Endothelial cell of umbilical vein (primary cell): ENCODE results near the gene HDAC3. TPM values are rescaled to one million over a fixed set of nuclear protein-coding genes. Genes with fewer than 3 reads are reported as not detected.

Source experiments
- BruUV-seq: library from RNA; stranded (reverse); fragments of 400-500 nt; replicated peaks from 2 replicates; lab custom pipeline; 2021; lab: Mats Ljungman, UMichigan
- CTCF ChIA-PET: fragments of 300-600, 350-600 bp; sonication (Branson Sonifier 250); formaldehyde crosslinking; loops from one replicate; lab custom pipeline; 2021; ENCODE audit warnings: antibody characterized with exemption, inconsistent platforms; lab: Charles Lee
- POLR2A ChIA-PET: fragments of 300-600, 350-600 bp; sonication (Branson Sonifier 250); formaldehyde crosslinking; loops from one replicate; lab custom pipeline; 2021; ENCODE audit warnings: antibody characterized with exemption, inconsistent platforms; lab: Charles Lee
- DNase-seq: peaks from one replicate; pipeline ENCODE4 v3.0.0-alpha.2; 2011; ENCODE audit warnings: low read depth, low spot score
- FAIRE-seq: peaks from 2 replicates; lab custom pipeline; 2011; peaks lifted over from hg19 to GRCh38; lab: Jason Lieb, UNC
- H2AFZ ChIP-seq: 2 replicates; pipeline ENCODE4 v1.6.0; 2012; ENCODE audit warnings: low read depth, low read length, control low read depth, inconsistent platforms
- H3K27ac ChIP-seq: 2 replicates; pipeline ENCODE4 v1.5.1; 2011; ENCODE audit warnings: low read depth, mild to moderate bottlenecking, control low read depth, low read length, moderate library complexity; ENCODE audit not compliant: insufficient read depth
- H3K27me3 ChIP-seq, 2 experiments: 2 replicates each; pipeline versions ENCODE4 v1.6.0 to v1.6.1; 2011; ENCODE audit warnings: low read length in 2 of 2, mixed read lengths in 1 of 2; ENCODE audit not compliant: control insufficient read depth in 2 of 2, insufficient read depth in 2 of 2
- H3K36me3 ChIP-seq, 2 experiments: 2 replicates in 1 of 2; 3 replicates in 1 of 2; pipeline ENCODE4 v1.5.1; 2011; ENCODE audit warnings: low read length in 2 of 2, mild to moderate bottlenecking in 1 of 2, moderate library complexity in 1 of 2; ENCODE audit not compliant: control insufficient read depth in 2 of 2, insufficient read depth in 2 of 2; ENCODE audit errors: extremely low read depth in 1 of 2
- H3K4me1 ChIP-seq: 3 replicates; pipeline ENCODE4 v1.5.1; 2011; ENCODE audit warnings: mild to moderate bottlenecking, low read length; ENCODE audit not compliant: control insufficient read depth, insufficient read depth; ENCODE audit errors: extremely low read depth
- H3K4me2 ChIP-seq: 2 replicates; pipeline ENCODE4 v1.6.1; 2011; ENCODE audit warnings: low read length, control low read depth, mixed read lengths; ENCODE audit not compliant: insufficient read depth
- H3K4me3 ChIP-seq, 3 experiments: fragments of 200-600 bp in 1 of 3; sonication (generic), shearing (Covaris generic) in 1 of 3; replicated peaks in 1 of 3; 2 replicates each; pipeline ENCODE4 v1.5.1; 2011 to 2016; ENCODE audit warnings: control low read depth in 3 of 3, low read length in 3 of 3, mild to moderate bottlenecking in 2 of 3, inconsistent platforms in 1 of 3, low read depth in 1 of 3, moderate library complexity in 1 of 3; ENCODE audit not compliant: insufficient read depth in 1 of 3
- H3K79me2 ChIP-seq: 2 replicates; pipeline ENCODE4 v1.6.0; 2012; ENCODE audit warnings: low read length, inconsistent platforms; ENCODE audit not compliant: control insufficient read depth, insufficient read depth
- H3K9ac ChIP-seq: replicated peaks from 2 replicates; pipeline ENCODE3; 2011; ENCODE audit warnings: low read length, control low read depth; ENCODE audit not compliant: insufficient read depth; ENCODE audit errors: extremely low read depth
- H3K9me1 ChIP-seq: replicated peaks from 3 replicates; pipeline ENCODE4 v1.6.0; 2011; ENCODE audit warnings: mild to moderate bottlenecking, low read length; ENCODE audit not compliant: control insufficient read depth, insufficient read depth; ENCODE audit errors: extremely low read depth
- H3K9me3 ChIP-seq: replicated peaks from 2 replicates; pipeline ENCODE4 v1.5.1; 2012; ENCODE audit warnings: low read length, inconsistent platforms; ENCODE audit not compliant: control insufficient read depth, insufficient read depth
- H4K20me1 ChIP-seq: replicated peaks from 2 replicates; pipeline ENCODE3; 2011; ENCODE audit warnings: mild to moderate bottlenecking, low read length; ENCODE audit not compliant: control insufficient read depth, insufficient read depth; ENCODE audit errors: extremely low read depth
- CTCF ChIP-seq, 2 donors: IDR thresholded peaks; 1 replicate in 1 of 2; 2 replicates in 1 of 2; pipeline ENCODE4 v1.5.1; 2011; ENCODE audit warnings: low read length in 2 of 2, mild to moderate bottlenecking in 2 of 2, moderate library complexity in 2 of 2, control low read depth in 1 of 2, inconsistent platforms in 1 of 2, low read depth in 1 of 2; ENCODE audit not compliant: insufficient read depth in 1 of 2; ENCODE audit errors: extremely low read depth in 1 of 2
- EZH2 ChIP-seq: IDR thresholded peaks from 2 replicates; pipeline ENCODE4 v1.6.1; 2012; ENCODE audit warnings: borderline replicate concordance, low read depth, mild to moderate bottlenecking, moderate library complexity, low read length, inconsistent platforms; ENCODE audit not compliant: severe bottlenecking
- FOS ChIP-seq: IDR thresholded peaks from 2 replicates; pipeline ENCODE4 v1.6.1; 2011; ENCODE audit warnings: mild to moderate bottlenecking, low read length, moderate library complexity, borderline replicate concordance; ENCODE audit not compliant: insufficient read depth
- GATA2 ChIP-seq: IDR thresholded peaks from 2 replicates; pipeline ENCODE4 v1.7.0; 2011; ENCODE audit warnings: low read depth, mild to moderate bottlenecking, moderate library complexity, mixed read lengths, low read length; ENCODE audit not compliant: insufficient read length, insufficient read depth
- JUN ChIP-seq: IDR thresholded peaks from 2 replicates; pipeline ENCODE4 v1.6.1; 2011; ENCODE audit warnings: borderline replicate concordance, low read depth; ENCODE audit not compliant: insufficient read length, insufficient read depth
- MAX ChIP-seq: IDR thresholded peaks from 2 replicates; pipeline ENCODE4 v1.6.1; 2011; ENCODE audit not compliant: insufficient read depth, insufficient read length
- MYC ChIP-seq: IDR thresholded peaks from one replicate; pipeline ENCODE4 v1.6.1; 2011; ENCODE audit warnings: mild to moderate bottlenecking, low read depth, low read length
- POLR2A ChIP-seq: IDR thresholded peaks from 2 replicates; pipeline ENCODE4 v1.6.1; 2012; ENCODE audit warnings: low read depth, mild to moderate bottlenecking, control low read depth, low read length
- POLR2AphosphoS5 ChIP-seq: IDR thresholded peaks from 2 replicates; pipeline ENCODE4 v1.6.1; 2012; ENCODE audit warnings: low read depth, mild to moderate bottlenecking, control low read depth, low read length, moderate library complexity; ENCODE audit not compliant: insufficient read depth
- dilution Hi-C: fragments of 300-500 bp; cut with MboI; formaldehyde crosslinking; loops from one replicate; pipeline ENCODE4 v1.15.0; 2019; ENCODE audit warnings: low sequenced_read_pairs; ENCODE audit not compliant: extremely low pct_ligation_motif_present
- intact Hi-C: fragments of 100-400 bp; cut with micrococcal nuclease; formaldehyde crosslinking; loops from one replicate; pipeline ENCODE4 v1.10.0; 2022
- polyA plus RNA-seq, 4 experiments: library from polyadenylated mRNA; depleted of rRNA in 3 of 4; stranded (reverse) in 3 of 4; unstranded in 1 of 4; fragments of >200 nt; gene quantifications; 2 replicates each; pipeline versions ENCODE4 v1.2.1 to v1.2.3, GENCODE V29; 2011 to 2012; ENCODE audit warnings: missing spikeins in 1 of 4
- total RNA-seq: library from RNA; stranded (reverse); gene quantifications from 2 replicates; pipeline ENCODE4 v1.2.3, GENCODE V29; 2021

Gene HDAC3
- total and polyA plus RNA-seq, 2 donors (not counting 3 experiments of a cell fraction or from before 2014, with no cell fraction given) = 58.5 to 75.5 TPM

- H3K9me1 ChIP-seq = no peaks in the 10 kb centered on the region
- ChIA-PET POLR2A (no interaction called here), CTCF (interaction anchor here (3.6 to 14.7 kb wide), 3 partner anchors 12 to 38 kb away, joined by 23 to 163 read pairs (median 63); partner anchors contain the start of gene DIAPH1)
- peaks cover 12 to 29% of the 10 kb centered on the region in 2 experiments for H3K36me3 ChIP-seq
- H3K79me2 ChIP-seq = peaks cover 21% of the 10 kb centered on the region
- no peak overlapping the region for H3K4me3 ChIP-seq
- H2AFZ ChIP-seq = no peak overlapping the region
- DNase-seq (no peak), FAIRE-seq (no peak)
- H4K20me1 ChIP-seq = peaks cover 5% of the 10 kb centered on the region
- no peak for TF ChIP-seq MYC
- no peak for TF ChIP-seq GATA2
- no peak for TF ChIP-seq POLR2AphosphoS5
- TF ChIP-seq POLR2A = no peak
- no peak for TF ChIP-seq MAX
- no peak for TF ChIP-seq FOS
- no peak for TF ChIP-seq CTCF (IDR thresholded peaks at IDR 0.05; ENCODE audit: extremely low read depth in 1 of 2, insufficient read depth in 1 of 2, low read depth in 1 of 2, low read length in 2 of 2)
- TF ChIP-seq JUN = no peak
- TF ChIP-seq EZH2 = no peak
- no peak overlapping the region for H3K27ac ChIP-seq
- H3K4me1 ChIP-seq = peaks cover 4% of the 10 kb centered on the region
- H3K4me2 ChIP-seq = no peak overlapping the region
- H3K9ac ChIP-seq = no peak overlapping the region
- no peaks in the 10 kb centered on the region for H3K27me3 ChIP-seq
- H3K9me3 ChIP-seq = no peaks in the 10 kb centered on the region
- no TSS peak for BruUV-seq
- dilution Hi-C loops (no loop called here), intact Hi-C loops (no loop called here)
These were observed 6.0 kb downstream of the HDAC3 start for GRCh38 chr5:141630570-141631140.
